Mammary epithelial cell (primary cell): Measurements from ENCODE around the gene CCBE1.

Source experiments
- EZH2 ChIP-seq: IDR thresholded peaks from 2 replicates; pipeline ENCODE4 v1.6.1; 2012; ENCODE audit warnings: low read length, inconsistent platforms, borderline replicate concordance
- TF ChIP-seq, protein P1 (sequence below), 2 donors: IDR thresholded peaks in 1 of 2; conservative IDR thresholded peaks in 1 of 2; 2 replicates each; pipeline ENCODE4 v1.5.1; 2011 to 2012; ENCODE audit warnings: inconsistent platforms in 2 of 2, low read length in 2 of 2, mild to moderate bottlenecking in 2 of 2, control low read depth in 1 of 2, low read depth in 1 of 2; ENCODE audit not compliant: insufficient read depth in 1 of 2; ENCODE audit errors: extremely low read depth in 1 of 2

DNA sequence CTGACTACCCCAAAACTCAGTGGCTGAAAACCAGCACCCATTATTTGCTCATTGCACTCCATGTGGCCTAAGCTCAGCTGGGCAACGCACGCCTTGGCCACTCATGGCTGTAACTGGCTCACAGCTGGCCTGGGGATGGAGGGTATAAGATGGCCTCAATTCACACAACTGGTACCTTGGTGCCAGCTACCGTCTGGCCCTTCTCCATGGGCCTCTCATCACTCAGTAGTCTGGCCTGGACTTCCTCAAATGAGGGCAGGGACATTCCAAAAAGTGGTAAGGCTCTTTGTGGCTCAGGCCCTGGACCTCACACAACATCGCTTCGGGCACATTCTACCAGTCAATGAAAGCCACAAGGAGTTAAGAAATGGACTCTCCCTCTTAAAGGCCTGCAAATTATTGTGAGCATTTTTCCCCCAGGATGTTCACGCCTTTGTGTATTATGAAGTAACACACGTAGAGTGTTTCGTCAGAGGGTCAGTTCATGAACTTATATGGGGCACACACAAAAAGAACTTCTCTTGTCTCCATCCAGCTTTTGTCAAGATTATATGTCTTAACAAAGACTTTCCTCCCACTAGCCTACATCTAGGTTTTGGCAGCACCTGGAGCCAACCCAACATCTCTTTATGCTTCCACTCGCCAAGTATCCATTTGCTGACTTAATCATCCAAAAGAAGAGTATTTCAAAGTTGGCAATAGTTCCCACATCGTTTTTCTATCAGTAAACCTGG, 145.2 kb downstream of the CCBE1 start:
- TF ChIP-seq, protein P1, sequence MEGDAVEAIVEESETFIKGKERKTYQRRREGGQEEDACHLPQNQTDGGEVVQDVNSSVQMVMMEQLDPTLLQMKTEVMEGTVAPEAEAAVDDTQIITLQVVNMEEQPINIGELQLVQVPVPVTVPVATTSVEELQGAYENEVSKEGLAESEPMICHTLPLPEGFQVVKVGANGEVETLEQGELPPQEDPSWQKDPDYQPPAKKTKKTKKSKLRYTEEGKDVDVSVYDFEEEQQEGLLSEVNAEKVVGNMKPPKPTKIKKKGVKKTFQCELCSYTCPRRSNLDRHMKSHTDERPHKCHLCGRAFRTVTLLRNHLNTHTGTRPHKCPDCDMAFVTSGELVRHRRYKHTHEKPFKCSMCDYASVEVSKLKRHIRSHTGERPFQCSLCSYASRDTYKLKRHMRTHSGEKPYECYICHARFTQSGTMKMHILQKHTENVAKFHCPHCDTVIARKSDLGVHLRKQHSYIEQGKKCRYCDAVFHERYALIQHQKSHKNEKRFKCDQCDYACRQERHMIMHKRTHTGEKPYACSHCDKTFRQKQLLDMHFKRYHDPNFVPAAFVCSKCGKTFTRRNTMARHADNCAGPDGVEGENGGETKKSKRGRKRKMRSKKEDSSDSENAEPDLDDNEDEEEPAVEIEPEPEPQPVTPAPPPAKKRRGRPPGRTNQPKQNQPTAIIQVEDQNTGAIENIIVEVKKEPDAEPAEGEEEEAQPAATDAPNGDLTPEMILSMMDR (conservative IDR thresholded peaks at IDR 0.05 in 1 of 2, IDR thresholded peaks at IDR 0.05 in 1 of 2; ENCODE audit: extremely low read depth in 1 of 2, insufficient read depth in 1 of 2, low read depth in 1 of 2, low read length in 2 of 2): no peak
- TF ChIP-seq EZH2: no peak
